Keratinocyte (primary cell): ENCODE data around the gene WDR70. TPM values are rescaled to one million over a fixed set of nuclear protein-coding genes. Genes with fewer than 3 reads are reported as not detected.

Experiments
- DNase-seq: peaks from one replicate; pipeline ENCODE4 v3.0.0-alpha.2; 2011; ENCODE audit warnings: low read depth, missing footprints, low spot score
- FAIRE-seq: peaks from 2 replicates; lab custom pipeline; 2011; peaks lifted over from hg19 to GRCh38; lab: Jason Lieb, UNC
- H2AFZ ChIP-seq: 2 replicates; pipeline ENCODE4 v1.6.0; 2012; ENCODE audit warnings: low read length, control low read depth, inconsistent platforms; ENCODE audit not compliant: control insufficient read depth
- H3K27ac ChIP-seq: 2 replicates; pipeline ENCODE4 v1.5.1; 2011; ENCODE audit warnings: low read length; ENCODE audit not compliant: control insufficient read depth, insufficient read depth
- H3K27me3 ChIP-seq: 3 replicates; pipeline ENCODE4 v1.6.0; 2011; ENCODE audit warnings: low read length; ENCODE audit not compliant: control insufficient read depth, insufficient read depth; ENCODE audit errors: extremely low read depth
- H3K36me3 ChIP-seq, 2 experiments: 2 replicates in 1 of 2; 3 replicates in 1 of 2; pipeline ENCODE4 v1.5.1; 2011; ENCODE audit warnings: low read length in 2 of 2, mild to moderate bottlenecking in 1 of 2; ENCODE audit not compliant: control insufficient read depth in 2 of 2, insufficient read depth in 2 of 2; ENCODE audit errors: extremely low read depth in 1 of 2
- H3K4me1 ChIP-seq: 3 replicates; pipeline ENCODE4 v1.5.1; 2011; ENCODE audit warnings: low read length; ENCODE audit not compliant: control insufficient read depth, insufficient read depth; ENCODE audit errors: extremely low read depth
- H3K4me2 ChIP-seq: 3 replicates; pipeline ENCODE4 v1.6.0; 2011; ENCODE audit warnings: low read depth, low read length; ENCODE audit not compliant: control insufficient read depth, insufficient read depth; ENCODE audit errors: extremely low read depth
- H3K4me3 ChIP-seq, 3 experiments: fragments of 200-600 bp in 1 of 3; sonication (generic) in 1 of 3; 2 replicates in 2 of 3; 3 replicates in 1 of 3; pipeline ENCODE4 v1.5.1; 2011 to 2016; ENCODE audit warnings: low read length in 3 of 3, mild to moderate bottlenecking in 3 of 3, control low read depth in 2 of 3, inconsistent platforms in 1 of 3, low read depth in 1 of 3, mixed read lengths in 1 of 3, mixed run types in 1 of 3, moderate library complexity in 1 of 3; ENCODE audit not compliant: control insufficient read depth in 2 of 3, insufficient read depth in 2 of 3; ENCODE audit errors: extremely low read depth in 1 of 3
- H3K79me2 ChIP-seq: 2 replicates; pipeline ENCODE4 v1.6.0; 2012; ENCODE audit warnings: low read length; ENCODE audit not compliant: control insufficient read depth, insufficient read depth
- H3K9ac ChIP-seq: 3 replicates; pipeline ENCODE4 v1.6.0; 2011; ENCODE audit warnings: low read length; ENCODE audit not compliant: control insufficient read depth, insufficient read depth; ENCODE audit errors: extremely low read depth
- H3K9me1 ChIP-seq: 3 replicates; pipeline ENCODE4 v1.6.0; 2011; ENCODE audit warnings: low read length; ENCODE audit not compliant: control insufficient read depth, insufficient read depth; ENCODE audit errors: extremely low read depth
- H3K9me3 ChIP-seq: 2 replicates; pipeline ENCODE4 v1.5.1; 2012; ENCODE audit warnings: low read depth, low read length; ENCODE audit not compliant: control insufficient read depth
- H4K20me1 ChIP-seq: 3 replicates; pipeline ENCODE4 v1.6.0; 2011; ENCODE audit warnings: low read length; ENCODE audit not compliant: control insufficient read depth, insufficient read depth; ENCODE audit errors: extremely low read depth
- CTCF ChIP-seq, 3 experiments: IDR thresholded peaks in 1 of 3; conservative IDR thresholded peaks in 1 of 3; optimal IDR thresholded peaks in 1 of 3; 2 replicates in 2 of 3; 3 replicates in 1 of 3; pipeline versions ENCODE3 to v1.5.1; 2011; ENCODE audit warnings: low read length in 3 of 3, mild to moderate bottlenecking in 3 of 3, moderate library complexity in 2 of 3, control low read depth in 1 of 3, inconsistent platforms in 1 of 3; ENCODE audit not compliant: insufficient read depth in 2 of 3; ENCODE audit errors: extremely low read depth in 1 of 3
- EZH2 ChIP-seq: IDR thresholded peaks from one replicate; pipeline ENCODE4 v1.6.1; 2012; ENCODE audit warnings: inconsistent platforms, mild to moderate bottlenecking, low read length, moderate library complexity
- dilution Hi-C: fragments of 300-500 bp; cut with MboI; formaldehyde crosslinking; loops from one replicate; pipeline ENCODE4 v1.7.0; 2020; ENCODE audit warnings: low sequenced_read_pairs; ENCODE audit not compliant: extremely low pct_ligation_motif_present
- polyA plus RNA-seq, 5 experiments: library from polyadenylated mRNA; depleted of rRNA in 3 of 5; stranded (reverse) in 3 of 5; stranded (forward) in 1 of 5; unstranded in 1 of 5; fragments of >200 nt; gene quantifications; 1 replicate in 1 of 5; 2 replicates in 3 of 5; 3 replicates in 1 of 5; pipeline versions ENCODE4 v1.2.1 to v1.2.3, GENCODE V29; 2011 to 2012; ENCODE audit warnings: missing spikeins in 2 of 5, low read depth in 1 of 5, low replicate concordance in 1 of 5

Gene WDR70
- polyA plus RNA-seq, 1 donor (not counting 4 experiments of a cell fraction or from before 2014, with no cell fraction given), result 25.1 TPM

- Histone ChIP-seq H3K9me3 (no peaks in the 10 kb centered on the region), H4K20me1 (no peaks in the 10 kb centered on the region), H3K4me1 (peaks cover 16% of the 10 kb centered on the region), H3K9ac (no peak overlapping the region), H3K36me3 (no peaks in the 10 kb centered on the region), H3K4me2 (peak overlapping the region; percentile 22), H3K79me2 (no peaks in the 10 kb centered on the region), H3K27ac (peak overlapping the region; percentile 49), H3K9me1 (no peaks in the 10 kb centered on the region), H3K27me3 (no peaks in the 10 kb centered on the region), H3K4me3 (no peak overlapping the region), H2AFZ (no peak overlapping the region)
- FAIRE-seq (peak; percentile 86), DNase-seq (peak; percentile 54)
- dilution Hi-C loops, result no loop called here
- TF ChIP-seq EZH2 (no peak), CTCF (optimal IDR thresholded peaks at IDR 0.05 in 1 of 3, IDR thresholded peaks at IDR 0.05 in 1 of 3, conservative IDR thresholded peaks at IDR 0.05 in 1 of 3; ENCODE audit: extremely low read depth in 1 of 3, insufficient read depth in 2 of 3, low read length in 3 of 3) (peak in 2 of 3 experiments; percentile 1 to 11)
Observed at GRCh38 chr5:37696190-37697021, 317.3 kb downstream of the WDR70 start.

GRCh38 chr5:37701868-37702267 is 322.8 kb downstream of the WDR70 start:
- DNase-seq, result no peak
- TF ChIP-seq EZH2 (no peak), CTCF (optimal IDR thresholded peaks at IDR 0.05 in 1 of 3, IDR thresholded peaks at IDR 0.05 in 1 of 3, conservative IDR thresholded peaks at IDR 0.05 in 1 of 3; ENCODE audit: extremely low read depth in 1 of 3, insufficient read depth in 2 of 3, low read length in 3 of 3) (no peak)
- Histone ChIP-seq H3K4me1 (peaks cover 3% of the 10 kb centered on the region), H3K9me3 (no peaks in the 10 kb centered on the region), H3K4me2 (no peak overlapping the region), H3K9me1 (no peaks in the 10 kb centered on the region), H3K79me2 (no peaks in the 10 kb centered on the region), H3K4me3 (no peak overlapping the region), H2AFZ (no peak overlapping the region), H3K27ac (no peak overlapping the region), H4K20me1 (no peaks in the 10 kb centered on the region), H3K27me3 (no peaks in the 10 kb centered on the region), H3K9ac (no peak overlapping the region), H3K36me3 (no peaks in the 10 kb centered on the region)
- no peak for FAIRE-seq
- dilution Hi-C loops, result no loop called here
